ENCODE results near the gene URM1.

The URM1 gene

DNA sequence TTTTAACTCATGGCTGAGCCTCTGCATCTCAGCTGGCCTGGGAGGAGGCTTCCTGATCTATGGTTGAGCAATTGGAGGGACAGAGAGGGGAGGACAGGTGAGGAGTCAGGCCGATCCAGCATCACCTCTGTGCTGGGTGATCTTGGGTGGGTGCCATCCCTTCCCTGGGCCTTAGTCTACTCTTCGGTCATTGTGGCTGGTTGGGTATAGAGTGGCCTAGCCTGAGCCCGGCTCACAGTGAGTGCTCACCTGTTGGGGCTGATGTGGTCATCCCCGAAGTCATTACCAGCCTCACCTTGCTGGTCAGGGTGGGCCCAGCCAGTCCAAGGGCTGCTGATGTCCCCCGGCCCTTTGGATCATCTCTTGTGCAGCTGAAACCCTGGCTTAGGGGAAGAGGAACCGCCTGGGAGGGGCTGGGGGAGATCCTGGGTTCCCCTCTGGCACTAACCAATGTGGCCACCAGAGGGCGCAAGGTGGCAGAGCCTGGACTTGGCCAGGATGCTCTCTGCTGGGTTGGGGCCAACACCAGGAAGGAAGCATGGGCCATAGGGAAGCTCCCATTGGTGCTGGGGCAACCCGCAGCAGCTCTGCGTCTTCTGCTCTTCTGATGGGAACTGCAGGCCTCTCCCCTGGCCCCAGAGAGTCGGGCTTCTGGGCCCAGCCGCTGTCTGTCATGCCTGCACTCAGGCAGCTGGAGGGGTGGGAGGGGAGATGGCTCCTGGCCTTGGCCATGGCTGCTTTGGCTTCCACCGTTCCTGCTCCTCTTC is 67.4 kb downstream of the URM1 start:
- H3K79me1 ChIP-seq (ENCODE audit: low read length): no peaks in the 10 kb centered on the region
- H2BK120ac ChIP-seq (ENCODE audit: low read depth, low read length): no peak overlapping the region
- H3K79me2 ChIP-seq (ENCODE audit: control insufficient read depth, insufficient read depth, low read length): no peaks in the 10 kb centered on the region
- H3K4ac ChIP-seq (ENCODE audit: low read depth, low read length): no peak overlapping the region
- no peak overlapping the region for H3K9ac ChIP-seq (ENCODE audit: low read length)
- H3K4me2 ChIP-seq (ENCODE audit: low read length): no peak overlapping the region
- H3K56ac ChIP-seq (ENCODE audit: low read length): peak overlapping the region; percentile 31
- H3K23ac ChIP-seq (ENCODE audit: low read length): no peak overlapping the region
- no peak overlapping the region for H3K27ac ChIP-seq (ENCODE audit: low read depth, low read length)
- no peaks in the 10 kb centered on the region for H3K27me3 ChIP-seq (ENCODE audit: insufficient read depth, low read length, poor library complexity)
- peak; percentile 91 for DNase-seq
- no CpG with 5 or more reads among the region's 12 CpGs for WGBS (ENCODE audit: extremely low coverage, insufficient coverage, low lambda C conversion rate)
- no peak overlapping the region for H2BK15ac ChIP-seq (replicated peaks; ENCODE audit: low read depth)
- no peak overlapping the region for H3K18ac ChIP-seq (ENCODE audit: low read length)
- no peak overlapping the region for H4K8ac ChIP-seq (ENCODE audit: low read depth, low read length)
- no peak overlapping the region for H2AK5ac ChIP-seq (ENCODE audit: low read length)
- no peak overlapping the region for H3K4me3 ChIP-seq (ENCODE audit: low read length)
- no peaks in the 10 kb centered on the region for H3K36me3 ChIP-seq (ENCODE audit: control insufficient read depth, insufficient read depth, low read length)
- H2BK5ac ChIP-seq (ENCODE audit: low read length): no peak overlapping the region
- H4K5ac ChIP-seq (ENCODE audit: low read length): no peak overlapping the region
- no peaks in the 10 kb centered on the region for H3K4me1 ChIP-seq (ENCODE audit: control insufficient read depth, low read depth, low read length)

DNA sequence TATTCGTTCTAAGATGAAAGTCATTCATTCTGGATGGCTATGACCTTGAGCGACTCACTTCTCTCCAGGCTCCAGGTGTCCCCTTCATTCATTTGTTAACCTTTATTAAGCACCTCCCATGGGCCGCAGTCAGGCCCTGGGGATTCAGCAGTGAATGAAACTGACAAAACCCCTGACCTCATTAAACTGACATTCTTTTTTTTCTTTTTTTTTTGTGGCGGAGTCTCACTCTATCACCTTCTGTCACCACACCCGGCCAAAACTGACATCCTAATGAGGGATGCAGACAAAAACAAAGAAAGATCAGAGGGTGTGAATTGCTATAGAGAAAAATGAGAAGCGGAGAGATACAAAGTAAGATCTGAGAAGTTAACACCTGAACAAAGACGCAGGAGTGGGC is 68.1 kb downstream of the URM1 start:
- Histone ChIP-seq H4K5ac (ENCODE audit: low read length) (no peak overlapping the region), H3K23ac (ENCODE audit: low read length) (no peak overlapping the region), H4K8ac (ENCODE audit: low read depth, low read length) (no peak overlapping the region), H2BK120ac (ENCODE audit: low read depth, low read length) (no peak overlapping the region), H3K36me3 (ENCODE audit: control insufficient read depth, insufficient read depth, low read length) (no peaks in the 10 kb centered on the region), H3K9ac (ENCODE audit: low read length) (no peak overlapping the region), H3K56ac (ENCODE audit: low read length) (no peak overlapping the region), H3K79me2 (ENCODE audit: control insufficient read depth, insufficient read depth, low read length) (no peaks in the 10 kb centered on the region), H3K27ac (ENCODE audit: low read depth, low read length) (no peak overlapping the region), H3K18ac (ENCODE audit: low read length) (no peak overlapping the region), H2BK15ac (replicated peaks; ENCODE audit: low read depth) (no peak overlapping the region), H2BK5ac (ENCODE audit: low read length) (no peak overlapping the region), H3K4ac (ENCODE audit: low read depth, low read length) (no peak overlapping the region), H3K79me1 (ENCODE audit: low read length) (no peaks in the 10 kb centered on the region), H3K4me3 (ENCODE audit: low read length) (no peak overlapping the region), H3K4me1 (ENCODE audit: control insufficient read depth, low read depth, low read length) (no peaks in the 10 kb centered on the region), H3K4me2 (ENCODE audit: low read length) (no peak overlapping the region), H2AK5ac (ENCODE audit: low read length) (no peak overlapping the region), H3K27me3 (ENCODE audit: insufficient read depth, low read length, poor library complexity) (no peaks in the 10 kb centered on the region)
- DNase-seq: no peak
- no CpG with 5 or more reads among the region's 7 CpGs for WGBS (ENCODE audit: extremely low coverage, insufficient coverage, low lambda C conversion rate)
